GM12865 (cell line): ENCODE data around the gene ARF1.

Experiments used
- DNase-seq: peaks from one replicate; pipeline ENCODE4 v3.0.0; 2010; ENCODE audit warnings: low read depth
- H3K4me3 ChIP-seq: 2 replicates; pipeline ENCODE4 v1.5.1; 2011; ENCODE audit warnings: mild to moderate bottlenecking, low read depth, low read length, control low read depth
- CTCF ChIP-seq: IDR thresholded peaks from 2 replicates; pipeline ENCODE4 v1.5.1; 2011; ENCODE audit warnings: low read length, control low read depth, low read depth, inconsistent platforms; ENCODE audit not compliant: insufficient read depth; ENCODE audit errors: missing control alignments

ARF1 gene

GRCh38 chr1:228082918-228083870 is 686 bp downstream of the ARF1 start:
- peak; percentile 61 for DNase-seq
- no peak for TF ChIP-seq CTCF
- peak overlapping the region; percentile 80 for H3K4me3 ChIP-seq

GRCh38 chr1:228083871-228084278 is 1.4 kb downstream of the ARF1 start:
- H3K4me3 ChIP-seq = peak overlapping the region; percentile 80
- no peak for TF ChIP-seq CTCF
- DNase-seq = no peak

GRCh38 chr1:228084325-228084724 is 1.8 kb downstream of the ARF1 start:
- peak; percentile 66 for DNase-seq
- no peak for TF ChIP-seq CTCF
- H3K4me3 ChIP-seq = peak overlapping the region; percentile 80

- no peak for TF ChIP-seq CTCF
- H3K4me3 ChIP-seq = peak overlapping the region; percentile 80
- no peak for DNase-seq
Observed at GRCh38 chr1:228084797-228085196, 2.3 kb downstream of the ARF1 start.

- peak overlapping the region; percentile 80; the same call in 1 of the 2 replicates for H3K4me3 ChIP-seq
- no peak for DNase-seq
- TF ChIP-seq CTCF = no peak
Observed at GRCh38 chr1:228085287-228085951, 2.9 kb downstream of the ARF1 start.

- no peak for DNase-seq
- H3K4me3 ChIP-seq = no peak overlapping the region
- no peak for TF ChIP-seq CTCF
Observed at GRCh38 chr1:228087771-228088251, 5.3 kb downstream of the ARF1 start.
